IMR-90 (cell line): ENCODE results near the gene HRH3. TPM values are rescaled to one million over a fixed set of nuclear protein-coding genes. Genes with fewer than 3 reads are reported as not detected.

Experiments
- ATAC-seq: fragments of 200-7000 bp; cut with Tn5 transposase; 2 replicates; pipeline ENCODE4 v1.9.1; 2020; ENCODE audit warnings: low read depth, mild to moderate bottlenecking, moderate library complexity
- BruUV-seq: library from RNA; stranded (reverse); fragments of 400-500 nt; replicated peaks from 2 replicates; lab custom pipeline; 2021; lab: Mats Ljungman, UMichigan
- CTCF ChIA-PET: fragments of 300-600 bp; formaldehyde crosslinking; extraction: SDS; loops from one replicate; lab custom pipeline; 2021; ENCODE audit warnings: antibody characterized with exemption; lab: Yijun Ruan, JAX
- POLR2A ChIA-PET: fragments of 300-600 bp; sonication (Branson Sonifier 250); formaldehyde crosslinking; loops from one replicate; lab custom pipeline; 2022; ENCODE audit warnings: antibody characterized with exemption; ENCODE audit not compliant: unreplicated experiment; lab: Charles Lee
- DNase-seq: peaks from one replicate; pipeline ENCODE4 v3.0.0; 2013
- H2AFZ ChIP-seq: replicated peaks from 2 replicates; pipeline ENCODE3; 2013; ENCODE audit warnings: low read length, mild to moderate bottlenecking; ENCODE audit not compliant: poor library complexity
- H2AK5ac ChIP-seq: 2 replicates; pipeline ENCODE4 v1.6.1; 2013; ENCODE audit warnings: low read depth, low read length, inconsistent platforms
- H2AK9ac ChIP-seq: replicated peaks from 2 replicates; pipeline ENCODE3; 2013; ENCODE audit warnings: mild to moderate bottlenecking, low read depth, low read length, moderate library complexity; ENCODE audit not compliant: poor library complexity
- H2BK120ac ChIP-seq: 2 replicates; pipeline ENCODE4 v1.6.1; 2013; ENCODE audit warnings: low read depth, low read length, inconsistent platforms
- H2BK15ac ChIP-seq: 3 replicates; pipeline ENCODE4 v1.6.1; 2013; ENCODE audit warnings: low read depth, low read length, inconsistent platforms
- H2BK20ac ChIP-seq: 2 replicates; pipeline ENCODE4 v1.6.1; 2013; ENCODE audit warnings: low read depth, mild to moderate bottlenecking, inconsistent platforms, low read length, moderate library complexity
- H2BK5ac ChIP-seq: 2 replicates; pipeline ENCODE4 v1.6.1; 2013; ENCODE audit warnings: mild to moderate bottlenecking, low read depth, low read length, inconsistent platforms; ENCODE audit not compliant: poor library complexity, severe bottlenecking
- H3K14ac ChIP-seq: replicated peaks from 2 replicates; pipeline ENCODE4 v1.6.1; 2013; ENCODE audit warnings: low read depth, low read length, inconsistent platforms
- H3K18ac ChIP-seq: 2 replicates; pipeline ENCODE4 v1.6.1; 2013; ENCODE audit warnings: low read depth, low read length, control low read depth
- H3K23ac ChIP-seq: 2 replicates; pipeline ENCODE4 v1.6.1; 2013; ENCODE audit warnings: low read depth, low read length, inconsistent platforms
- H3K27ac ChIP-seq: 2 replicates; pipeline ENCODE4 v1.5.1; 2013; ENCODE audit warnings: mild to moderate bottlenecking, control low read depth, low read length; ENCODE audit not compliant: insufficient read depth
- H3K27me3 ChIP-seq: 2 replicates; pipeline ENCODE4 v1.6.1; 2013; ENCODE audit warnings: low read length; ENCODE audit not compliant: control insufficient read depth, insufficient read depth
- H3K36me3 ChIP-seq: 2 replicates; pipeline ENCODE4 v1.6.1; 2013; ENCODE audit warnings: low read length, mixed read lengths; ENCODE audit not compliant: control insufficient read depth, insufficient read depth
- H3K4ac ChIP-seq: 2 replicates; pipeline ENCODE4 v1.6.1; 2013; ENCODE audit warnings: low read depth, low read length, inconsistent platforms
- H3K4me1 ChIP-seq: 2 replicates; pipeline ENCODE4 v1.6.1; 2013; ENCODE audit warnings: low read length, mixed read lengths; ENCODE audit not compliant: control insufficient read depth, insufficient read depth
- H3K4me2 ChIP-seq: 2 replicates; pipeline ENCODE4 v1.6.1; 2013; ENCODE audit warnings: low read depth, mild to moderate bottlenecking, control low read depth, low read length, moderate library complexity
- H3K4me3 ChIP-seq: 2 replicates; pipeline ENCODE4 v1.5.1; 2013; ENCODE audit warnings: low read depth, mild to moderate bottlenecking, control low read depth, low read length, moderate library complexity; ENCODE audit not compliant: insufficient read depth
- H3K56ac ChIP-seq: 2 replicates; pipeline ENCODE4 v1.6.1; 2013; ENCODE audit warnings: low read length, inconsistent platforms; ENCODE audit not compliant: insufficient read depth; ENCODE audit errors: extremely low read depth
- H3K79me1 ChIP-seq, 2 experiments: 2 replicates each; pipeline ENCODE4 v1.6.1; 2013; ENCODE audit warnings: low read length in 2 of 2, inconsistent platforms in 1 of 2, low read depth in 1 of 2
- H3K9ac ChIP-seq: 2 replicates; pipeline ENCODE4 v1.6.1; 2013; ENCODE audit warnings: low read depth, low read length, control low read depth
- H3K9me1 ChIP-seq: 2 replicates; pipeline ENCODE4 v1.6.1; 2013; ENCODE audit warnings: low read length, inconsistent platforms; ENCODE audit not compliant: insufficient read depth
- H3K9me3 ChIP-seq: 2 replicates; pipeline ENCODE4 v1.6.1; 2013; ENCODE audit warnings: low read length; ENCODE audit not compliant: control insufficient read depth, insufficient read depth
- H4K20me1 ChIP-seq: 2 replicates; pipeline ENCODE4 v1.6.1; 2013; ENCODE audit warnings: low read length, inconsistent platforms; ENCODE audit not compliant: insufficient read depth
- H4K5ac ChIP-seq: 2 replicates; pipeline ENCODE4 v1.6.1; 2013; ENCODE audit warnings: mild to moderate bottlenecking, low read depth, low read length, control low read depth
- H4K8ac ChIP-seq, 2 experiments: 2 replicates each; pipeline ENCODE4 v1.6.1; 2013; ENCODE audit warnings: low read depth in 2 of 2, low read length in 2 of 2, control low read depth in 1 of 2, inconsistent platforms in 1 of 2
- H4K91ac ChIP-seq: 2 replicates; pipeline ENCODE4 v1.6.1; 2013; ENCODE audit warnings: low read depth, low read length, inconsistent platforms; ENCODE audit not compliant: insufficient read depth
- BHLHE40 ChIP-seq: fragments of 150-350 bp; IDR thresholded peaks from 2 replicates; pipeline ENCODE4 v1.6.1; 2016; ENCODE audit warnings: mild to moderate bottlenecking, low read depth, low read length
- CEBPB ChIP-seq: IDR thresholded peaks from 2 replicates; pipeline ENCODE4 v1.6.1; 2012; ENCODE audit warnings: low read depth, low read length, improper control_type of control experiment
- CHD1 ChIP-seq: IDR thresholded peaks from 2 replicates; pipeline ENCODE4 v1.6.1; 2012; ENCODE audit warnings: low read depth, low read length, improper control_type of control experiment
- FOS ChIP-seq: fragments of 150-350 bp; IDR thresholded peaks from 2 replicates; pipeline ENCODE4 v1.6.1; 2016; ENCODE audit warnings: low read depth, low read length
- MAFK ChIP-seq: IDR thresholded peaks from 2 replicates; pipeline ENCODE4 v1.6.1; 2012; ENCODE audit warnings: low read depth, low read length, improper control_type of control experiment
- MAZ ChIP-seq: IDR thresholded peaks from 2 replicates; pipeline ENCODE4 v1.6.1; 2012; ENCODE audit warnings: low read depth, mild to moderate bottlenecking, low read length, improper control_type of control experiment, moderate library complexity, borderline replicate concordance
- MXI1 ChIP-seq: IDR thresholded peaks from 2 replicates; pipeline ENCODE4 v1.6.1; 2012; ENCODE audit warnings: low read depth, mild to moderate bottlenecking, low read length, moderate library complexity, borderline replicate concordance
- NFE2L2 ChIP-seq: fragments of 150-350 bp; IDR thresholded peaks from 2 replicates; pipeline ENCODE4 v1.6.1; 2016; ENCODE audit warnings: low read depth, mild to moderate bottlenecking, low read length
- RAD21 ChIP-seq: IDR thresholded peaks from 2 replicates; pipeline ENCODE4 v1.6.1; 2012; ENCODE audit warnings: low read length, improper control_type of control experiment
- RCOR1 ChIP-seq: IDR thresholded peaks from 2 replicates; pipeline ENCODE4 v1.6.1; 2012; ENCODE audit warnings: mild to moderate bottlenecking, low read length, improper control_type of control experiment; ENCODE audit not compliant: insufficient replicate concordance
- RFX5 ChIP-seq: IDR thresholded peaks from 2 replicates; pipeline ENCODE4 v1.8.0; 2012; ENCODE audit warnings: low read depth, mild to moderate bottlenecking, low read length, moderate library complexity
- SMC3 ChIP-seq: fragments of 150-350 bp; IDR thresholded peaks from 2 replicates; pipeline ENCODE4 v1.6.1; 2016; ENCODE audit warnings: low read depth, mild to moderate bottlenecking, antibody characterized with exemption, low read length, moderate library complexity
- USF2 ChIP-seq: fragments of 150-350 bp; IDR thresholded peaks from 2 replicates; pipeline ENCODE4 v1.6.1; 2017; ENCODE audit warnings: mild to moderate bottlenecking, antibody characterized with exemption, low read length, low read depth
- WGBS, 2 experiments: methylation state at CpG; one replicate each; pipeline versions ENCODE4 v1.1.5 to v1.1.7; 2013; ENCODE audit warnings: missing lambda C conversion rate in 2 of 2; ENCODE audit not compliant: insufficient read length in 1 of 2; ENCODE audit errors: extremely low coverage in 2 of 2; 5-methylcytosine and 5-hydroxymethylcytosine counted together
- dilution Hi-C: fragments of 300-500 bp; cut with HindIII; formaldehyde crosslinking; loops from one replicate; pipeline ENCODE4 v1.14.3; 2018; ENCODE audit warnings: low sequenced_read_pairs; ENCODE audit not compliant: unreplicated experiment
- in situ Hi-C: fragments of 300-500 bp; cut with MboI; formaldehyde crosslinking; loops from 3 replicates; pipeline ENCODE4 v1.14.3; 2019; ENCODE audit warnings: low sequenced_read_pairs, inconsistent platforms, mixed read lengths
- intact Hi-C: fragments of 100-400 bp; cut with micrococcal nuclease; formaldehyde crosslinking; loops from 2 replicates; pipeline ENCODE4 v1.10.0; 2022
- polyA plus RNA-seq, 3 experiments: library from polyadenylated mRNA; depleted of rRNA; stranded (reverse); fragments of >200 nt; gene quantifications; 2 replicates each; pipeline ENCODE4 v1.2.3, GENCODE V29; 2012; ENCODE audit warnings: low replicate concordance in 1 of 3
- total RNA-seq: library from RNA; depleted of rRNA; stranded (reverse); fragments of >200 nt; gene quantifications from 2 replicates; pipeline ENCODE4 v1.2.3, GENCODE V29; 2012

HRH3 gene
- total and polyA plus RNA-seq, 2 of the 4 experiments (the other 2 are of a cell fraction), result not detected

GRCh38 chr20:62239278-62239879 is 19.3 kb upstream of the HRH3 start:
- H2AK9ac ChIP-seq, result peak overlapping the region; percentile 96
- peak overlapping the region; percentile 21 for H2AFZ ChIP-seq
- H3K18ac ChIP-seq, result no peak overlapping the region
- no peak overlapping the region for H3K27ac ChIP-seq
- peaks cover 5% of the 10 kb centered on the region for H3K27me3 ChIP-seq
- ATAC-seq, result no peak
- no peak for TF ChIP-seq RAD21
- TF ChIP-seq MXI1, result no peak
- no peak for TF ChIP-seq MAFK
- TF ChIP-seq BHLHE40, result no peak
- TF ChIP-seq USF2, result no peak
- no peak for TF ChIP-seq SMC3
- no peak for TF ChIP-seq MAZ
- TF ChIP-seq RCOR1, result no peak
- TF ChIP-seq CEBPB, result no peak
- no peak for TF ChIP-seq NFE2L2
- TF ChIP-seq RFX5, result no peak
- no peak for TF ChIP-seq CHD1
- TF ChIP-seq FOS, result no peak
- intact Hi-C loops, result no loop called here
- H3K56ac ChIP-seq, result peak overlapping the region; percentile 35; the same call in 1 of the 2 replicates
- H2BK15ac ChIP-seq, result no peak overlapping the region
- no peak overlapping the region for H3K4ac ChIP-seq
- H4K5ac ChIP-seq, result no peak overlapping the region
- no peak overlapping the region for H2BK120ac ChIP-seq
- dilution Hi-C loops, result no loop called here
- BruUV-seq, result no TSS peak
- 33% methylated on average over 5 of the region's 23 CpGs; no CpG with 5 or more reads in 1 of the 2 experiments for WGBS, 2 experiments
- no peak overlapping the region for H2BK20ac ChIP-seq
- peak overlapping the region; percentile 72; the same call in 1 of the 2 replicates for H3K14ac ChIP-seq
- peak overlapping the region; percentile 94 for H3K9ac ChIP-seq
- in situ Hi-C loops, result no loop called here
- peak overlapping the region; percentile 99 for H3K4me3 ChIP-seq
- ChIA-PET CTCF (no interaction called here), POLR2A (no interaction called here)
- no peak overlapping the region for H4K91ac ChIP-seq
- no peak for DNase-seq
- no peak overlapping the region for H2BK5ac ChIP-seq
- H3K4me2 ChIP-seq, result peak overlapping the region; percentile 98
- peaks cover 47% of the 10 kb centered on the region for H4K20me1 ChIP-seq
- peaks cover 17% of the 10 kb centered on the region; the same call in 1 of the 2 replicates for H3K36me3 ChIP-seq
- H4K8ac ChIP-seq, result peak overlapping the region in 1 of 2 experiments; percentile 87; a peak in 3 of 4 replicates
- H3K9me3 ChIP-seq, result no peaks in the 10 kb centered on the region
- no peak overlapping the region for H3K23ac ChIP-seq
- peak overlapping the region; percentile 40 for H2AK5ac ChIP-seq
- peaks cover 15 to 50% of the 10 kb centered on the region in 2 experiments for H3K79me1 ChIP-seq
- H3K9me1 ChIP-seq, result no peaks in the 10 kb centered on the region
- H3K4me1 ChIP-seq, result peaks cover 4% of the 10 kb centered on the region
